NB4 (cell line): Measurements from ENCODE around the gene B3GLCT.

Experiments
- CTCF ChIP-seq: IDR thresholded peaks from one replicate; pipeline ENCODE4 v1.5.1; 2012; ENCODE audit warnings: low read depth, low read length
- MAX ChIP-seq: IDR thresholded peaks from 2 replicates; pipeline ENCODE4 v1.6.1; 2011; ENCODE audit warnings: low read depth, low read length
- MYC ChIP-seq: IDR thresholded peaks from 2 replicates; pipeline ENCODE4 v1.6.1; 2011; ENCODE audit warnings: low read depth, low read length
- POLR2A ChIP-seq: IDR thresholded peaks from 2 replicates; pipeline ENCODE4 v1.6.1; 2011; ENCODE audit warnings: mild to moderate bottlenecking; ENCODE audit not compliant: insufficient read length; ENCODE audit errors: extremely low read depth

DNA sequence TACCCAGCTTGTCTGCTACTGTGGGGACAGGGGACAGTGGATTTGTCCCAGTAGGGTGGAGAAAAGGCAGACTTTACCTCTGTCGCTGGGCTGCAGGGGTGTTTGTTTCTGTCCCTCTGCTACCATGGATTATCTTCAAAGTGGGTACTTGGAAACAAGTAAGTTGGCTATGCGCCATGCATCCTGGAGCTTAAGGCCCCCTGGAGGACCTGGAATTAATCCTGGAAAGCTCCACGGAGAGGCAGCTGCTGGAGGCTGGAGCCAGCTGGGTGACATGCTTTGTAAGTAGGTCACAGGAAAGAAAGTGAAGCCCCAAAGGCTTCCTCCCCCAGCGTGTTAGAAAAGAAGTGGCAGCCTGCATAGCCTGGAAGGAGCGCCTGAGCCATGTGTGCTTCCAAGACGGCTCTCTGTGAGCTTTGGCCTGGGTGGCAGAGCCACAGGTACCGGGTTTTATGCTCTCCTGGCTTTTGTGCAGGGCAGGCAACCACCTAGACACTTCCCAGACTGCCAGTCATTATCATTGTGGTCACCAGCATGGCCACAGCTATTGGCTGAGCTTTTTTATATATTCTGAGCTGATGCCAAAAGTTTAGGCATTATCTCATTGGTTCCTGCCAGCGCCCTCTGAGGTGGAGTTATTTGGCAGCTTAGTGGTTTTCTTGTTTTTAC, 9.5 kb downstream of the B3GLCT start:
- TF ChIP-seq POLR2A (no peak), CTCF (no peak), MYC (no peak), MAX (no peak)
